ENCODE measurements around the gene POLR2A.
"Not testable (repeated sequence)": the region's sequence is repeated elsewhere in the genome, so short reads cannot be mapped to it uniquely, and the experiment has no call there.

The POLR2A gene

GRCh38 chr17:7463372-7463846, 20.8 kb upstream of the POLR2A start:
- H3K27ac ChIP-seq (ENCODE audit: low read depth, low read length) = no peak overlapping the region
- no peak overlapping the region for H3K4me3 ChIP-seq (ENCODE audit: low read depth, low read length)
- peaks cover 27% of the 10 kb centered on the region for H3K36me3 ChIP-seq (ENCODE audit: control insufficient read depth, insufficient read depth, low read length)
- no peaks in the 10 kb centered on the region for H3K27me3 ChIP-seq (ENCODE audit: control insufficient read depth, insufficient read depth, low read length)
- H3K4me1 ChIP-seq (ENCODE audit: control insufficient read depth, insufficient read depth, low read length) = peaks cover 9% of the 10 kb centered on the region
- no peaks in the 10 kb centered on the region for H3K9me3 ChIP-seq (ENCODE audit: control insufficient read depth, insufficient read depth, low read depth, low read length)
- no peak overlapping the region for H3K9ac ChIP-seq (ENCODE audit: low read length)

GRCh38 chr17:7464081-7464480, 20.1 kb upstream of the POLR2A start:
- Histone ChIP-seq H3K9me3 (ENCODE audit: control insufficient read depth, insufficient read depth, low read depth, low read length) (no peaks in the 10 kb centered on the region), H3K36me3 (ENCODE audit: control insufficient read depth, insufficient read depth, low read length) (peaks cover 27% of the 10 kb centered on the region), H3K27ac (ENCODE audit: low read depth, low read length) (no peak overlapping the region), H3K27me3 (ENCODE audit: control insufficient read depth, insufficient read depth, low read length) (no peaks in the 10 kb centered on the region), H3K4me3 (ENCODE audit: low read depth, low read length) (no peak overlapping the region), H3K9ac (ENCODE audit: low read length) (no peak overlapping the region), H3K4me1 (ENCODE audit: control insufficient read depth, insufficient read depth, low read length) (peaks cover 9% of the 10 kb centered on the region)

DNA sequence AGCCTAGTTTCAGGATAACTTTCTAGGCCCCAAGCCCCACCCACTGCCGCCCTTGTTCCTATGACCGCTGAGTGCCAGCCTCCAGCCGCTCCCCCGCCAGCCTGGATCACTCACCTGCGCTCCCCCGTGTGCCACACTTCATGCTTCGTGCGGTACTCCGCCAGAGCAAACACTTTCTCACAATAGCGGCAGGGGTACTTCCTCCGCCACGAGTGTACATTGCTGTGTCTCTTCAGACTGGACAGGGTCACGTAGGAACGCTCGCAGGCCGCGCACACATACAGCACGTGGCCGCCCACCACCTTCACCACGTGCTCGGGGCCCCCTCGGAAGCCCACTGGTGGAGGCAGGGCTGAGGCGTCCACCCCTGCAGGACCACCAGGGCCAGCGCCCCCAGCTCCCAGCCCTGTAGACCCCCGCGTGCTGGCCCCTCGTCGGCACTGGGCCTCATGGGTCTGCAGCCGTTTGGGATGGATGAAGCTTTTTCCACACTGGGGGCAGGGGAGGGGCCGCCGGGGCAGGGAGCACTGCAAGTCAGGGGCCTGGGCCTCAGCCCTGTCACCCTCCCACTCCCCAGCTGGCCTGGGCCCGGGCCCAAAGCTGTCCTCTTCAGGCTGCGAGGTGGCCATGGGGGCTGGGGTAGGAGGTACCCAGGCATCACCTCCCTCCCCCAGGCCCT, 18.4 kb upstream of the POLR2A start:
- no peaks in the 10 kb centered on the region for H3K27me3 ChIP-seq (ENCODE audit: control insufficient read depth, insufficient read depth, low read length)
- no peak overlapping the region for H3K4me3 ChIP-seq (ENCODE audit: low read depth, low read length)
- no peak overlapping the region for H3K27ac ChIP-seq (ENCODE audit: low read depth, low read length)
- H3K9ac ChIP-seq (ENCODE audit: low read length) = no peak overlapping the region
- H3K36me3 ChIP-seq (ENCODE audit: control insufficient read depth, insufficient read depth, low read length) = peaks cover 27% of the 10 kb centered on the region
- H3K4me1 ChIP-seq (ENCODE audit: control insufficient read depth, insufficient read depth, low read length) = peaks cover 9% of the 10 kb centered on the region
- no peaks in the 10 kb centered on the region for H3K9me3 ChIP-seq (ENCODE audit: control insufficient read depth, insufficient read depth, low read depth, low read length)

- no peak overlapping the region for H3K27ac ChIP-seq (ENCODE audit: low read depth, low read length)
- no peaks in the 10 kb centered on the region for H3K9me3 ChIP-seq (ENCODE audit: control insufficient read depth, insufficient read depth, low read depth, low read length)
- H3K27me3 ChIP-seq (ENCODE audit: control insufficient read depth, insufficient read depth, low read length) = no peaks in the 10 kb centered on the region
- peaks cover 5% of the 10 kb centered on the region for H3K4me1 ChIP-seq (ENCODE audit: control insufficient read depth, insufficient read depth, low read length)
- H3K9ac ChIP-seq (ENCODE audit: low read length) = no peak overlapping the region
- H3K4me3 ChIP-seq (ENCODE audit: low read depth, low read length) = no peak overlapping the region
- H3K36me3 ChIP-seq (ENCODE audit: control insufficient read depth, insufficient read depth, low read length) = peaks cover 27% of the 10 kb centered on the region
Measured at GRCh38 chr17:7466318-7466638, 17.9 kb upstream of the POLR2A start.

DNA sequence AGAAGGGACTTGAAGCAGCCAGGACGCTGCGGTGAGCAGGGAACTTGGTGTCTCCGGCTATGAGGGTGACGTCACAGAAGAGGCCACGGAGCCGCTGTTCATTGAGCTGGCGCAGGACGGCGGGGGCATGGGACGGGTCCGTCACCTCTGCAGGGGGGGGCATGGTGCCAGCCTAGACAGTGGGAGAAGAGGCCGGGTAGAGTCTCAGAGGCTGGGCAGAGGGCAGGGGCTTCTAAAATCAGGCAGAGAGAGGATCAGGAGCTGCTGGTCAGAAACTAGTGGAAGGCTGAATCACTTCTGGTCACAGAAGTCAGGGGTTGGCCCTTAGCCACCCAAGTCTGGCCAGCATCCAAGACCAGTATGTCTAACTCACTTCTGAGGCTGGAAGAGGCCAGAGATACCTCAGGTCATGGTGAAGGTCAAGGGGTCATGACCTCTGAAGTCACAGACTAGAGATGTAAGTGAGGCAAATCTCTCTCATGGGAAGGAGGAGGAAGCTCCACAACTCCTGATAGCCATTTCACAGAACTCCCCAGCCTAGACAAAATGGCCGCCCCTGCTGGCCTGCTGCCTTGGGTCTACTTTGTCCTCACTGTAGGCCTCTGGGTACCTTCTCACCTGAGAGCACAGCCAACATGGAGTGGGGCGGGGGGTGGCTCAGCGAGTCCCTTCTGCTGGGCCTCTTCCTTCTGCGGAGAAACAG, 17.4 kb upstream of the POLR2A start:
- Histone ChIP-seq H3K36me3 (ENCODE audit: control insufficient read depth, insufficient read depth, low read length) (peaks cover 27% of the 10 kb centered on the region), H3K4me3 (ENCODE audit: low read depth, low read length) (no peak overlapping the region), H3K9me3 (ENCODE audit: control insufficient read depth, insufficient read depth, low read depth, low read length) (no peaks in the 10 kb centered on the region), H3K4me1 (ENCODE audit: control insufficient read depth, insufficient read depth, low read length) (no peaks in the 10 kb centered on the region; the same call in 1 of the 2 replicates), H3K27ac (ENCODE audit: low read depth, low read length) (no peak overlapping the region), H3K9ac (ENCODE audit: low read length) (no peak overlapping the region), H3K27me3 (ENCODE audit: control insufficient read depth, insufficient read depth, low read length) (no peaks in the 10 kb centered on the region)

GRCh38 chr17:7467498-7467897, 16.7 kb upstream of the POLR2A start:
- H3K36me3 ChIP-seq (ENCODE audit: control insufficient read depth, insufficient read depth, low read length) = peaks cover 27% of the 10 kb centered on the region

DNA sequence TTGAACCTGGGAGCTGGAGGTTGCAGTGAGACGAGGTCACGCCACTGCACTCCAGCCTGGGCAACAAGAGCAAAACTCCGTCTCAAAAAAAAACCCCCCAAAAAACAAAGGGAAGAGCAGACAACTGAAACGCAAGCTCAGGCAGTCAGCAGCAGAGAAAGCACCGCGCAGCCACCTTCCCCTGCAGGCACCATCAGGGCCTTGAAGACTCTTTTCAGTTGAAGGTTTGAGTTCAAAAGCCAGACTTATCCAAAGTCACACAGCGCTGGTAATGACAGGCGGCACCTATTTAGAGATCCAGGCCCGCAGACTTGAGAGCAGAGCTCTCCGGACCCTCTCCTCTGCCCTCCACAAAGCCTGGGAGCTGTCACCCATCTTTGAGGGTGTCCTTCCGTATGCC, 15.9 kb upstream of the POLR2A start:
- Histone ChIP-seq H3K4me3 (ENCODE audit: low read depth, low read length) (no peak overlapping the region), H3K27me3 (ENCODE audit: control insufficient read depth, insufficient read depth, low read length) (no peaks in the 10 kb centered on the region), H3K36me3 (ENCODE audit: control insufficient read depth, insufficient read depth, low read length) (peaks cover 20% of the 10 kb centered on the region), H3K9me3 (ENCODE audit: control insufficient read depth, insufficient read depth, low read depth, low read length) (no peaks in the 10 kb centered on the region), H3K27ac (ENCODE audit: low read depth, low read length) (no peak overlapping the region), H3K9ac (ENCODE audit: low read length) (no peak overlapping the region), H3K4me1 (ENCODE audit: control insufficient read depth, insufficient read depth, low read length) (no peaks in the 10 kb centered on the region)

More at GRCh38 chr17:7467498-7467897, 16.7 kb upstream of the POLR2A start:
- Histone ChIP-seq H3K4me1 (ENCODE audit: control insufficient read depth, insufficient read depth, low read length) (no peaks in the 10 kb centered on the region), H3K27ac (ENCODE audit: low read depth, low read length) (no peak overlapping the region), H3K27me3 (ENCODE audit: control insufficient read depth, insufficient read depth, low read length) (no peaks in the 10 kb centered on the region), H3K9ac (ENCODE audit: low read length) (no peak overlapping the region), H3K4me3 (ENCODE audit: low read depth, low read length) (no peak overlapping the region), H3K9me3 (ENCODE audit: control insufficient read depth, insufficient read depth, low read depth, low read length) (no peaks in the 10 kb centered on the region)

- no peaks in the 10 kb centered on the region for H3K4me1 ChIP-seq (ENCODE audit: control insufficient read depth, insufficient read depth, low read length)
- no peaks in the 10 kb centered on the region for H3K9me3 ChIP-seq (ENCODE audit: control insufficient read depth, insufficient read depth, low read depth, low read length)
- H3K27ac ChIP-seq (ENCODE audit: low read depth, low read length) = no peak overlapping the region
- H3K36me3 ChIP-seq (ENCODE audit: control insufficient read depth, insufficient read depth, low read length) = peaks cover 14% of the 10 kb centered on the region
- H3K4me3 ChIP-seq (ENCODE audit: low read depth, low read length) = no peak overlapping the region
- no peak overlapping the region for H3K9ac ChIP-seq (ENCODE audit: low read length)
- no peaks in the 10 kb centered on the region for H3K27me3 ChIP-seq (ENCODE audit: control insufficient read depth, insufficient read depth, low read length)
Measured at GRCh38 chr17:7468804-7469389, 15.3 kb upstream of the POLR2A start.

- not testable (repeated sequence) for H3K9me3 ChIP-seq (ENCODE audit: control insufficient read depth, insufficient read depth, low read depth, low read length); H3K4me1 ChIP-seq (ENCODE audit: control insufficient read depth, insufficient read depth, low read length); H3K4me3 ChIP-seq (ENCODE audit: low read depth, low read length); H3K27me3 ChIP-seq (ENCODE audit: control insufficient read depth, insufficient read depth, low read length); H3K9ac ChIP-seq (ENCODE audit: low read length); H3K27ac ChIP-seq (ENCODE audit: low read depth, low read length)
- H3K36me3 ChIP-seq (ENCODE audit: control insufficient read depth, insufficient read depth, low read length) = peaks cover 12% of the 10 kb centered on the region
Measured at GRCh38 chr17:7469843-7470242, 14.3 kb upstream of the POLR2A start.

GRCh38 chr17:7470457-7470973, 13.7 kb upstream of the POLR2A start:
- H3K4me1 ChIP-seq (ENCODE audit: control insufficient read depth, insufficient read depth, low read length); H3K9ac ChIP-seq (ENCODE audit: low read length); H3K27ac ChIP-seq (ENCODE audit: low read depth, low read length); H3K4me3 ChIP-seq (ENCODE audit: low read depth, low read length); H3K27me3 ChIP-seq (ENCODE audit: control insufficient read depth, insufficient read depth, low read length); H3K9me3 ChIP-seq (ENCODE audit: control insufficient read depth, insufficient read depth, low read depth, low read length): not testable (repeated sequence)
- peaks cover 10% of the 10 kb centered on the region for H3K36me3 ChIP-seq (ENCODE audit: control insufficient read depth, insufficient read depth, low read length)

GRCh38 chr17:7471729-7472128, 12.4 kb upstream of the POLR2A start:
- no peaks in the 10 kb centered on the region for H3K9me3 ChIP-seq (ENCODE audit: control insufficient read depth, insufficient read depth, low read depth, low read length)
- no peak overlapping the region for H3K4me3 ChIP-seq (ENCODE audit: low read depth, low read length)
- H3K36me3 ChIP-seq (ENCODE audit: control insufficient read depth, insufficient read depth, low read length) = peaks cover 3% of the 10 kb centered on the region
- no peak overlapping the region for H3K9ac ChIP-seq (ENCODE audit: low read length)
- peaks cover 9% of the 10 kb centered on the region for H3K4me1 ChIP-seq (ENCODE audit: control insufficient read depth, insufficient read depth, low read length)
- no peaks in the 10 kb centered on the region for H3K27me3 ChIP-seq (ENCODE audit: control insufficient read depth, insufficient read depth, low read length)
- H3K27ac ChIP-seq (ENCODE audit: low read depth, low read length) = no peak overlapping the region
